MM.1S (cell line): ENCODE measurements around the gene AVPR1A.

Experiments used
- CTCF ChIP-seq: fragments of 300-600 bp; sonication (generic); IDR thresholded peaks from 2 replicates; pipeline ENCODE4 v1.5.1; 2016; ENCODE audit warnings: antibody characterized with exemption, low read length, mixed read lengths
- EZH2 ChIP-seq: fragments of 300-600 bp; sonication (generic); optimal IDR thresholded peaks from 2 replicates; pipeline ENCODE3; 2017; ENCODE audit warnings: low read depth, mild to moderate bottlenecking, antibody characterized with exemption, low read length, mixed read lengths
- EZH2phosphoT487 ChIP-seq: fragments of 300-600 bp; sonication (generic); IDR thresholded peaks from 2 replicates; pipeline ENCODE4 v1.6.1; 2018; ENCODE audit warnings: antibody characterized with exemption, low read length

- TF ChIP-seq CTCF (no peak), EZH2phosphoT487 (no peak), EZH2 (no peak)
These were observed at the start of gene AVPR1A for GRCh38 chr12:63150713-63151622.
